ENCODE measurements around the gene NAT16.

GRCh38 chr7:101186194-101186593 lies 6.1 kb upstream of the NAT16 start:
- no peak for TF ChIP-seq EP300 (IDR thresholded peaks at IDR 0.05; ENCODE audit: borderline replicate concordance in 1 of 2, low read depth in 2 of 2, low read length in 2 of 2)
- TF ChIP-seq CTCF (IDR thresholded peaks at IDR 0.05; ENCODE audit: control extremely low read depth in 1 of 3, insufficient read depth in 1 of 3, low read depth in 1 of 3, low read length in 3 of 3), result no peak
- no peak for TF ChIP-seq ATF3 (IDR thresholded peaks at IDR 0.05; ENCODE audit: insufficient read depth, low read depth, low read length)
- TF ChIP-seq TBP (IDR thresholded peaks at IDR 0.05; ENCODE audit: low read depth, low read length), result no peak
- TF ChIP-seq EZH2 (IDR thresholded peaks at IDR 0.05; ENCODE audit: low read depth, low read length, severe bottlenecking), result no peak

Measured in H1 (cell line).